Right cardiac atrium (tissue), 5 donors: ENCODE data around the gene AGBL2. TPM values are rescaled to one million over a fixed set of nuclear protein-coding genes. Genes with fewer than 3 reads are reported as not detected.
"Not testable (repeated sequence)": the region's sequence is repeated elsewhere in the genome, so short reads cannot be mapped to it uniquely, and the experiment has no call there.

Experiments used
- ATAC-seq, 2 donors: fragments of 200-7000 bp; cut with Tn5 transposase; one replicate each; pipeline versions ENCODE4 v1.8.0 to v1.9.1; 2020; ENCODE audit warnings: moderate library complexity in 2 of 2, mild to moderate bottlenecking in 1 of 2
- DNase-seq, 3 donors: peaks; one replicate each; pipeline ENCODE4 v3.0.0-alpha.2; 2020
- H3K27ac ChIP-seq: one replicate; pipeline ENCODE4 v1.5.1; 2013; ENCODE audit warnings: mild to moderate bottlenecking, low read length, control low read depth, moderate library complexity
- H3K27me3 ChIP-seq: one replicate; pipeline ENCODE4 v1.6.1; 2013; ENCODE audit not compliant: control insufficient read depth, insufficient read depth
- H3K4me1 ChIP-seq: one replicate; pipeline ENCODE4 v1.6.1; 2013; ENCODE audit warnings: low read length; ENCODE audit not compliant: control insufficient read depth, insufficient read depth
- H3K4me3 ChIP-seq: one replicate; pipeline ENCODE4 v1.5.1; 2013; ENCODE audit warnings: low read length, control low read depth
- H3K9me3 ChIP-seq: one replicate; pipeline ENCODE4 v1.6.1; 2013; ENCODE audit warnings: low read length; ENCODE audit not compliant: control insufficient read depth
- WGBS: extraction: QIAGEN DNeasy Blood & Tissue Kit; methylation state at CpG from one replicate; pipeline ENCODE4 v1.1.7; 2013; 5-methylcytosine and 5-hydroxymethylcytosine counted together
- intact Hi-C, 4 donors: fragments of 100-400 bp; cut with DNase I; formaldehyde crosslinking; loops; one replicate each; pipeline versions ENCODE4 v1.11.0 to v1.14.0; 2022 to 2023
- polyA plus RNA-seq: library from polyadenylated mRNA; stranded (reverse); fragments of 200-250 nt; gene quantifications from one replicate; pipeline ENCODE4 v1.2.3, GENCODE V29; 2013
- total RNA-seq, 4 donors: library from RNA; stranded (reverse); fragmentation: NEBNext Ultra II Directional; extraction: Animal tissue kit (Norgen Biotek cat#: 25700); gene quantifications; one replicate each; pipeline ENCODE4 v1.2.1, GENCODE V29; 2021
- donor health status: healthy with polysubstance abuse.
- donor health status: DM: no; HTN: yes; CAD: no.
- donor health status: DM: no; HTN: no; CAD: no.
- donor health status: DM: no; HTN: yes; CAD: no; lungs with severe emphysema.
- donor health status: DM: yes; HTN: yes; CAD: no.

Gene AGBL2
- total and polyA plus RNA-seq, 5 donors, result 0.18 to 0.47 (median 0.42) TPM

DNA sequence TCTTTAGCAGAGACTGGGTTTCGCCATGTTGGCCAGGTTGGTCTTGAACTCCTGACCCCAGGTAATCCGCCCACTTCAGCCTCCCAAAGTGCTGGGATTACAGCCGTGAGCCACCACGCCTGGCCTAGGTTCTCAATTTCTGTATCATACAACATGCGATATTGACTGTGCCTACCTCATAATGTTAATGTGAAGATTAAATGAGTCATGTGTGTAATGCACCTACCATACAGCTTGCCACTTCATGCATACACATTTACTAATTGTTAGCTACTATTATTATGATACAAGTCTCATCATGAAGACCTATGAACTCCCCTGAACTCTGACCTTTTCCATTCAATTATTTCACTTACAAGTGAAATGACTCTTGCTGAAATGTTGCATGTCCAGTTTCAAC lies 25.7 kb downstream of the AGBL2 start:
- WGBS, result 95% methylated on average over 5 of the region's 5 CpGs
- DNase-seq, result no peak
- Histone ChIP-seq H3K4me1 (no peaks in the 10 kb centered on the region), H3K27ac (no peak overlapping the region), H3K9me3 (no peaks in the 10 kb centered on the region), H3K27me3 (no peaks in the 10 kb centered on the region), H3K4me3 (no peak overlapping the region)
- ATAC-seq, result no peak
- intact Hi-C loops, result no loop called here

DNA sequence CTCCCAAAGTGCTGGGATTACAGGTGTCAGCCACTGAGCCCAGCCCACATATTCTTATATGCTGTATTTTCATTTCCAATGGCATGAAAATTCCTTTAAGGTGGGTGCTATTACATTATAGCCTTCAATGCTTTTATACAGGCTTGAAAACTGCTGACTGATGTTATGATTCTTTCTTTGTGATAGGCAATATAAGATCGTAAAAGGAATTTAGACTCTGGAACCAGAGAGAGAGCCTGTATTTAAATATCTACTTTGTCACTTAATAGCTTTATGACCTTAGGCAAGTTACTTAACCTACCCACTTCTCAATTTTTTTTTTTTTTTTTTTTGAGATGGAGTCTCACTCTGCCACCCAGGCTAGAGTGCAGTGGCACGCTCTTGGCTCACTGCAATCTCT lies 26.2 kb downstream of the AGBL2 start:
- no peaks in the 10 kb centered on the region for H3K27me3 ChIP-seq
- ATAC-seq (no peak), DNase-seq (no peak)
- no peak overlapping the region for H3K27ac ChIP-seq
- intact Hi-C loops, result no loop called here
- no peaks in the 10 kb centered on the region for H3K9me3 ChIP-seq
- no peaks in the 10 kb centered on the region for H3K4me1 ChIP-seq
- no peak overlapping the region for H3K4me3 ChIP-seq
- WGBS, result 93% methylated on average over 2 of the region's 2 CpGs

DNA sequence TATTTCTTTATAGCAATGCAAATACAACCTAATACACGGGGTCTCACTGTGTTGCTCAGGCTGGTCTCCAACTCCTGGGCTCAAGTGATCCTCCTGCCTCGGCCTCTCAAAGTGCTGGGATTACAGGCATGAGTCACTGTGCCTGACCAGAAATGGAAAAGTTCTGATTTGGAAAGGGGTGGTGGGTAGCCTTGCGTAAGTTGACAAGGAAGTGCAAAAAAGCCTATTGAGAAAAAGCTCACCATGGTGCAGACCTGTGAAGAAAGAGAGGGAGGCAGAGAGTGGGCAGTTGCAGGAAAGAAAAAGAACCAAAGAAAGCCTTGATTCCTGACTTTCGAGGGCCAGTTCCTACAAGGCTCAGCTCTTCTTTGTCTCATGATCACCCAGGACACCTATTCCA lies 27.1 kb downstream of the AGBL2 start:
- Histone ChIP-seq H3K4me3 (no peak overlapping the region), H3K27me3 (no peaks in the 10 kb centered on the region), H3K9me3 (no peaks in the 10 kb centered on the region), H3K4me1 (no peaks in the 10 kb centered on the region), H3K27ac (no peak overlapping the region)
- DNase-seq, result no peak
- intact Hi-C loops, result no loop called here
- WGBS, result 92% methylated on average over 4 of the region's 4 CpGs
- no peak for ATAC-seq

DNA sequence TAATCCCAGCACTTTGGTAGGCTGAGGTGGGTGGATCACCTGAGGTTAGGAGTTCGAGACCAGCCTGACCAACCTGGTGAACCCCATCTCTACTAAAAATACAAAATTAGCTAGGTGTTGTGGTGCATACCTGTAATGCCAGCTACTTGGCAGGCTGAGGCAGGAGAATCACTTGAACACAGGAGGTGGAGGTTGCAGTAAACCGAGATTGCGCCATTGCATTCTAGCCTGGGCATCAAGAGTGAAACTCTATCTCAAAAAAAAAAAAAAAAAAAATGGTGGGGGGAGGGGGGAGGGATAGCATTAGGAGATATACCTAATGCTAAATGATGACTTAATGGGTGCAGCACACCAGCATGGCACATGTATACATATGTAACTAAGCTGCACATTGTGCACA lies 28.5 kb downstream of the AGBL2 start:
- DNase-seq, intact Hi-C loops, ATAC-seq, H3K4me3 ChIP-seq, H3K9me3 ChIP-seq, H3K27me3 ChIP-seq, H3K4me1 ChIP-seq, H3K27ac ChIP-seq: not testable (repeated sequence)
- 95% methylated on average over 3 of the region's 3 CpGs for WGBS

DNA sequence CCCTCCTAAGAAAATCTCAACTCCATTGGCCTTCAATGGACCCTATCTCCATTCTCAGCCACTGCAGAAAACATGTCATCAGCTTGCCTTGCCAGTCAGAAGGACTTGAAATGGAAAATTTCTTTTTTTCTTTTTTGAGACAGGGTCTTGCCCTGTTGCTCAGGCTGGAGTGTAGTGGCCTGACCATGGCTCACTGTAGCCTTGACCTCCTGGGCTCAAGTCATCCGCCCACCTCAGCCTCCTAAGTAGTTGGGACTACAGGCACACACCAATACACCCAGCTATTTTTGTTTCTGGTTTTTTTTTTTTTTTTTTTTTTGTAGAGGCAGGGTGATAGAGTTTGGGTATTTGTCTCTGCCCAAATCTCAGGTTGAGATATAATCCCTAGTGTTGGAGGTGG lies 29.0 kb downstream of the AGBL2 start:
- Histone ChIP-seq H3K27me3 (no peaks in the 10 kb centered on the region), H3K9me3 (no peaks in the 10 kb centered on the region), H3K4me3 (no peak overlapping the region), H3K4me1 (no peaks in the 10 kb centered on the region), H3K27ac (no peak overlapping the region)
- no peak for DNase-seq
- 100% methylated on average over 1 of the region's 1 CpG for WGBS
- intact Hi-C loops, result no loop called here
- ATAC-seq, result no peak

DNA sequence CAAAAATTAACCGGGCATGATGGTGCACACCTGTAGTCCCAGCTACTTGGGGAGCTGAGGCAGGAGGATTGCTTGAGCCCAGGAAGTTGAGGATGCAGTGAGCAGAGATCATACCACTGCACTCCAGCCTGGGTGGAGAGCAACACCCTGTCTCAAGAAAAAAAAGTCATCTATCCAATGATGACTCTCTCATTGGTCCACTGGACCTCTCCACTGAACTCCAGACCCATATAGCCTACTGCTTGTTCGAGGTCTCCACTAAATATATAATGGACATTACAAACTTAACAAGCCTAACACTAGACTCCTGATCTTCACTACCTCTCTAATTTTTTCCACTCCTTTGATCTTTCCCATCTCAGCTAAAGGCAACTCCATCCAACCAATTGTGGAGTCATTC lies 39.3 kb downstream of the AGBL2 start:
- H3K4me3 ChIP-seq, result no peak overlapping the region
- no peaks in the 10 kb centered on the region for H3K4me1 ChIP-seq
- no peaks in the 10 kb centered on the region for H3K9me3 ChIP-seq
- intact Hi-C loops, result no loop called here
- DNase-seq (no peak), ATAC-seq (no peak)
- no peak overlapping the region for H3K27ac ChIP-seq
- WGBS, result 88% methylated on average over 2 of the region's 2 CpGs
- no peaks in the 10 kb centered on the region for H3K27me3 ChIP-seq

DNA sequence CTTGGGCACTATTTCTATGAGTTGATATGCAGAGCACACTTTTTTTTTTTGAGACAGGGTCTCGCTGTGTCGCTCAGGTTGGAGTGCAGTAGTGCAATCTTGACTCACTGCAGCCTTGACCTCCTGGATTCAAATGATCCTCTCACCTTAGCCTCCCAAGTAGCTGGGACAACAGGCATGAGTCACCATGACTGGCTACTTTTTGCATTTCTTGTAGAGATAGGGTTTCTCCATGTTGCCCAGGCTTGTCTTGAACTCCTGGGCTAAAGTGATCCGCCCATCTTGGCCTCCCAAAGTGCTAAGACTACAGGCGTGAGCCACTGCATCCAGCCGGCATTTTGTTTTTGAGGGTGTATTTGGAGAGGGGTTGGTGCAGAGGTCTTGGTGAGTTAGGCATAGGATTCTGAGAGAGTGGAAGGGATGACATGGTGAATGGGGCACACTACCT lies 42.9 kb downstream of the AGBL2 start:
- no peaks in the 10 kb centered on the region for H3K4me1 ChIP-seq
- no peak overlapping the region for H3K27ac ChIP-seq
- no peak for DNase-seq
- 94% methylated on average over 5 of the region's 5 CpGs for WGBS
- H3K9me3 ChIP-seq, result no peaks in the 10 kb centered on the region
- no peak for ATAC-seq
- no peak overlapping the region for H3K4me3 ChIP-seq
- intact Hi-C loops, result no loop called here
- H3K27me3 ChIP-seq, result no peaks in the 10 kb centered on the region

DNA sequence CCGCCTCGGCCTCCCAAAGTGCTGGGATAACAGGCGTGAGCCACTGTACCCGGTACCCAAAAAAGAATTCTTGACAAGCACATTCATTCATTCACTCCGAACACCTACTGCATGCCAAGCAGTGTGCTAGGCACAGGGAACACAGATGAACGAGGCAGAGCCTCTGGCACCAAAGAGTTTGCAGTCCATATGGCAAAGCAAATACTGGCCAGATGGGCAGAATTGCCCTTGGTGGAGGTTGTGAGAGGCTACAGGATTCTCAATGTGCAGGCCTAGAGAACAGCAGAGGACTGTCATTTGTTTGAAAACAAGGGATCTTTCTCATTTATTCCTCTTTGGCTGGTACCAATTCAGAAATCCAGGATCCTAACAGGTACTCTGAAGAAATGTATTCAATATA lies 45.3 kb downstream of the AGBL2 start:
- DNase-seq (no peak), ATAC-seq (no peak)
- no peak overlapping the region for H3K4me3 ChIP-seq
- no peaks in the 10 kb centered on the region for H3K4me1 ChIP-seq
- intact Hi-C loops, result no loop called here
- H3K27me3 ChIP-seq, result no peaks in the 10 kb centered on the region
- 95% methylated on average over 6 of the region's 6 CpGs for WGBS
- H3K27ac ChIP-seq, result no peak overlapping the region
- no peaks in the 10 kb centered on the region for H3K9me3 ChIP-seq

DNA sequence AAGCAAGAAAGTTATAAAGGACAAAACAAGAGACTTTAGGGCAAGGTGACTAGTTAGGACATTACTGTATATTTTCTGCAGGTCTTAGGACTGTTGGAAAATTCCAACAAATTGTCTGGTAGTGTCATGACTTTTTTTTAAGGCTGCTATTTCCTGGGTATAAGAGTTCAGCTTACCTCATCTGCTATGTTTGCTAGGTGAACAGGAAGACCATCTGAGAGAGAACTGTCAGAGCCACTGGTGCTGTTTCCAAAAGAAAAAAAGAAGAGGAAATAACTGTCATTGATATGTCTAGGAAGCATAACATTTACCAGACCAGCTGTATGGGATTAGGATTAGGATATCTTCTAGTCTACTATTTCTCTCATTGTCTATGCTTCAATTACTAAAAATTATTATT lies 46.5 kb downstream of the AGBL2 start:
- Histone ChIP-seq H3K9me3 (no peaks in the 10 kb centered on the region), H3K4me1 (no peaks in the 10 kb centered on the region), H3K27ac (no peak overlapping the region), H3K27me3 (no peaks in the 10 kb centered on the region), H3K4me3 (no peak overlapping the region)
- intact Hi-C loops, result no loop called here
- no peak for ATAC-seq
- DNase-seq, result no peak

DNA sequence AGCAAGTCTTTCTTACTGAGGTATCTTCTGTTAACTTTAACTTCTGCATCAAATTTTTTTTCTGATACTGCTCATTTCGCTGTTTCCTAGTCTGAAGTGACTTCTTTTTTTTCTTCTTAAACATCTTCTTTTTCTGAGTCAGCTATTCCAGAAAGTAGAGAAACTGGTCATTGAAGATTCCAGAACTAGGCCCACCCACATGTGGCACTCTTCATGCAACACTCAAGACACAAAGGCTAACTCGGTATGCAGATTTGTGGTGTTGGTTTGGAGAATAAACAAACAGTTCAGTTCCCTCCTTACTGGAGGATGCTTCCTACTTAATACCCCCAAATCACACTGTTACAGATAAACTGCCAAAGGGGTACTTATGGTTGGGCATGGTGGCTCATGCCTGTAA lies 47.6 kb downstream of the AGBL2 start:
- no peak overlapping the region for H3K27ac ChIP-seq
- DNase-seq, result no peak
- H3K4me1 ChIP-seq, result no peaks in the 10 kb centered on the region

DNA sequence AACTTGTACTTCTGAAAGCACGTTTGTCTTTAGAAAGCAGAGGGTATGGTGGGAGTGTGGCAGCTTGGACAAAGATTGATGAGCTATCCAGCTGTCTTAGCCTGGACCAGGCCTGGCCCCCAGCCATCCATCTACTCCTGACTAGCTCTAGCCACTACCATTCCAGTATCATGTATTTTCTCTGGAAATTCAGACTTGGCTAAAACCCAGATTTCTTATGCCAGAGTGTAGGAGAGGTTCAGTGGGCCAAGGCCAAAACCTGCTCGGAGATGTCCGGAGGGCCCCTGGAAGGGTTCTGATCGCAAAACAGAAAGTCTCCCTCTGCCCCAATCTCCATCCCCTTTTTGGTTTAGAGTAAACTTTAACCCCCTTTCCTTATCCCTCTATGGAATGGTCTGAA lies 48.0 kb downstream of the AGBL2 start:
- DNase-seq, result no peak
- intact Hi-C loops, result no loop called here
- ATAC-seq, result no peak
- no peak overlapping the region for H3K27ac ChIP-seq
- H3K9me3 ChIP-seq, result no peaks in the 10 kb centered on the region
- no peaks in the 10 kb centered on the region for H3K4me1 ChIP-seq
- 78% methylated on average over 4 of the region's 4 CpGs for WGBS
- H3K27me3 ChIP-seq, result no peaks in the 10 kb centered on the region
- no peak overlapping the region for H3K4me3 ChIP-seq

More for the DNA sequence above, 47.6 kb downstream of the AGBL2 start:
- H3K4me3 ChIP-seq, result no peak overlapping the region
- H3K27me3 ChIP-seq, result no peaks in the 10 kb centered on the region
- intact Hi-C loops, result no loop called here
- no peaks in the 10 kb centered on the region for H3K9me3 ChIP-seq
- ATAC-seq, result no peak
- 83% methylated on average over 2 of the region's 2 CpGs for WGBS

DNA sequence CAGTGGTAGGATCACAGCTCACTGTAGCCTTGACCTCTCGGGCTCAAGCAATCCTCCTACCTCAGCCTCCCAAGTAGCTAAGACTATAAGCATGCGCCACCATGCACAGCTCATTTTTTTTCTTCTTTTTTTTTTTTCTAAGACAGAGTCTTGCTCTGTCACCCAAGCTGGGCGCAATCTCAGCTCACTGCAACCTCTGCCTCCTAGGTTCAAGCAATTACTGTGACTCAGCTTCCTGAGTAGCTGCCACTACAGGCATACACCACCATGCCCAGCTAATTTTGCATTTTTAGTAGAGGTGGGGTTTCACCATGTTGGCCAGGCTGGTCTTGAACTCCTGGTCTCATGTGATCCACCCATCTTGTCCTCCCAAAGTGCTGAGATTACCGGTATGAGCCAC lies 50.2 kb downstream of the AGBL2 start:
- H3K4me1 ChIP-seq, intact Hi-C loops, DNase-seq, ATAC-seq, H3K9me3 ChIP-seq, H3K27me3 ChIP-seq, H3K27ac ChIP-seq, H3K4me3 ChIP-seq: not testable (repeated sequence)
- WGBS, result 94% methylated on average over 4 of the region's 4 CpGs
